ENCODE data around the gene PRICKLE4. TPM values are rescaled to one million over a fixed set of nuclear protein-coding genes. Genes with fewer than 3 reads are reported as not detected.
"Not testable (repeated sequence)": the region's sequence is repeated elsewhere in the genome, so short reads cannot be mapped to it uniquely, and the experiment has no call there.

The PRICKLE4 gene
- total RNA-seq, 3 donors from 2014 or later (not counting 1 experiment from before 2014, with no cell fraction given): not detected

DNA sequence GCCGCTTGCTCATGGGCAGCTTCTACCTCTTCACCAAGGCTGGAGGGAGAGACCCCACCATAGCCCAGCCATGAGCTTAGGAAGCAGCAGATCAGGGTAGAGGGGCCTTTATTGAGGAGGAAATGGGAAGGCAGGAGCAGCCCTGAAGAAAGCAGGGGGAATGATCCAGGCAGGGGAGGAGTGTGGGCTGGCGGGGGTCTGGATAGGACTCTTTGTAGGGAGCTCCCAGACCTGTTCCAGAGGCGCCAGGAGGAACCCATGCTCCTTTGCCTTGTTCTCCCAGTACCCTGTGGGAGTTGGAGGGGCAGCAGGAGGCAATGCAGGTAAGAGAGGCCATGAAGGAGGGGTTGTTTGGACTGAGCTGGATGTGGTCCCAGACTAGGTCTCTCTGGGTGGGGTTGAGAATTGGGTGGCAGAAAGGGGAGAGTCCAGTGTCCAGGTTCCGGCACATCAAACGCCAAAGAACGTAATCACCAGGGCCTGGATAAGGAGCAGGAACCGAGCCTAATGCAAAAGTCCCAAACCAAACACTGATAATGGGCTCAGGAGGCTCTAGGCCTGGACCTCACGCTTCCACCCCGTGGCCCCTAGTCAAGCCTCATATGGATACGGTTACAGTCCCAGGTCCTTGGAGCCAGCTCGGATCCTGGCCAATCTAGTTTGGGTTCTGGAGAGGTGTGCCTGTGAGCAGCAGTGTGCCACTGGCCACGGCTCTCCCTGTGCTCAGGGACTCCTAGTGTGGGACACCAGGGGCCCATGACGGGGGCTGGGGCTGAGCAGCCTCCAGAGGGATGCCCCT is 21.3 kb upstream of the PRICKLE4 start:
- H3K9me3 ChIP-seq (ENCODE audit: control insufficient read depth, insufficient read depth, low read length): no peaks in the 10 kb centered on the region
- WGBS (ENCODE audit: insufficient coverage): 89% methylated on average over 12 of the region's 13 CpGs
- TF ChIP-seq, protein P1, sequence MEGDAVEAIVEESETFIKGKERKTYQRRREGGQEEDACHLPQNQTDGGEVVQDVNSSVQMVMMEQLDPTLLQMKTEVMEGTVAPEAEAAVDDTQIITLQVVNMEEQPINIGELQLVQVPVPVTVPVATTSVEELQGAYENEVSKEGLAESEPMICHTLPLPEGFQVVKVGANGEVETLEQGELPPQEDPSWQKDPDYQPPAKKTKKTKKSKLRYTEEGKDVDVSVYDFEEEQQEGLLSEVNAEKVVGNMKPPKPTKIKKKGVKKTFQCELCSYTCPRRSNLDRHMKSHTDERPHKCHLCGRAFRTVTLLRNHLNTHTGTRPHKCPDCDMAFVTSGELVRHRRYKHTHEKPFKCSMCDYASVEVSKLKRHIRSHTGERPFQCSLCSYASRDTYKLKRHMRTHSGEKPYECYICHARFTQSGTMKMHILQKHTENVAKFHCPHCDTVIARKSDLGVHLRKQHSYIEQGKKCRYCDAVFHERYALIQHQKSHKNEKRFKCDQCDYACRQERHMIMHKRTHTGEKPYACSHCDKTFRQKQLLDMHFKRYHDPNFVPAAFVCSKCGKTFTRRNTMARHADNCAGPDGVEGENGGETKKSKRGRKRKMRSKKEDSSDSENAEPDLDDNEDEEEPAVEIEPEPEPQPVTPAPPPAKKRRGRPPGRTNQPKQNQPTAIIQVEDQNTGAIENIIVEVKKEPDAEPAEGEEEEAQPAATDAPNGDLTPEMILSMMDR (IDR thresholded peaks at IDR 0.05): no peak
- Mint-ChIP-seq H3K4me3 (no peak overlapping the region), H3K27me3 (ENCODE audit: low read depth in 2 of 2) (peaks cover 0 to 4% of the 10 kb centered on the region in 2 donors), H3K27ac (no peak overlapping the region), H3K9me3 (no peaks in the 10 kb centered on the region), H3K36me3 (no peaks in the 10 kb centered on the region), H3K4me1 (no peaks in the 10 kb centered on the region)
- intact Hi-C loops (cut with micrococcal nuclease): no loop called here
- no peak for DNase-seq
- no peaks in the 10 kb centered on the region for H3K36me3 ChIP-seq (ENCODE audit: control insufficient read depth, insufficient read depth, low read length)
- no peak overlapping the region for H3K4me3 ChIP-seq (ENCODE audit: low read length)
- H3K27me3 ChIP-seq (ENCODE audit: control insufficient read depth, insufficient read depth, low read length): no peaks in the 10 kb centered on the region
- ATAC-seq: no peak
- no peak overlapping the region for H3K27ac ChIP-seq (ENCODE audit: low read length)
- no peaks in the 10 kb centered on the region for H3K4me1 ChIP-seq (ENCODE audit: control insufficient read depth, insufficient read depth, low read length)

GRCh38 chr6:41759905-41760579 is 20.5 kb upstream of the PRICKLE4 start:
- Mint-ChIP-seq H3K4me1 (no peaks in the 10 kb centered on the region), H3K27ac (no peak overlapping the region), H3K4me3 (no peak overlapping the region), H3K27me3 (ENCODE audit: low read depth in 2 of 2) (peaks cover 0 to 4% of the 10 kb centered on the region in 2 donors), H3K9me3 (no peaks in the 10 kb centered on the region), H3K36me3 (no peaks in the 10 kb centered on the region)
- Histone ChIP-seq H3K27me3 (ENCODE audit: control insufficient read depth, insufficient read depth, low read length) (no peaks in the 10 kb centered on the region), H3K9me3 (ENCODE audit: control insufficient read depth, insufficient read depth, low read length) (no peaks in the 10 kb centered on the region), H3K4me3 (ENCODE audit: low read length) (no peak overlapping the region), H3K36me3 (ENCODE audit: control insufficient read depth, insufficient read depth, low read length) (no peaks in the 10 kb centered on the region), H3K27ac (ENCODE audit: low read length) (no peak overlapping the region), H3K4me1 (ENCODE audit: control insufficient read depth, insufficient read depth, low read length) (no peaks in the 10 kb centered on the region)
- no peak for DNase-seq
- intact Hi-C loops (cut with micrococcal nuclease): no loop called here
- TF ChIP-seq, protein P1 (IDR thresholded peaks at IDR 0.05): no peak
- 91% methylated on average over 2 of the region's 2 CpGs for WGBS (ENCODE audit: insufficient coverage)
- no peak for ATAC-seq

- peaks cover 4% of the 10 kb centered on the region for H3K4me1 ChIP-seq (ENCODE audit: control insufficient read depth, insufficient read depth, low read length)
- H3K9me3 Mint-ChIP-seq: no peaks in the 10 kb centered on the region
- DNase-seq (no peak), ATAC-seq (no peak)
- no peak overlapping the region for H3K4me3 Mint-ChIP-seq
- no peaks in the 10 kb centered on the region for H3K36me3 Mint-ChIP-seq
- H3K27ac Mint-ChIP-seq: no peak overlapping the region
- no peak overlapping the region for H3K27ac ChIP-seq (ENCODE audit: low read length)
- TF ChIP-seq, protein P1 (IDR thresholded peaks at IDR 0.05): no peak
- peaks cover 0 to 6% of the 10 kb centered on the region in 2 donors for H3K4me1 Mint-ChIP-seq
- H3K27me3 Mint-ChIP-seq (ENCODE audit: low read depth in 2 of 2): peaks cover 0 to 4% of the 10 kb centered on the region in 2 donors
- H3K27me3 ChIP-seq (ENCODE audit: control insufficient read depth, insufficient read depth, low read length): no peaks in the 10 kb centered on the region
- H3K36me3 ChIP-seq (ENCODE audit: control insufficient read depth, insufficient read depth, low read length): no peaks in the 10 kb centered on the region
- H3K9me3 ChIP-seq (ENCODE audit: control insufficient read depth, insufficient read depth, low read length): no peaks in the 10 kb centered on the region
- H3K4me3 ChIP-seq (ENCODE audit: low read length): no peak overlapping the region
- 29% methylated on average over 2 of the region's 2 CpGs for WGBS (ENCODE audit: insufficient coverage)
- intact Hi-C loops (cut with micrococcal nuclease): no loop called here
Observed at GRCh38 chr6:41763470-41763869, 17.1 kb upstream of the PRICKLE4 start.

DNA sequence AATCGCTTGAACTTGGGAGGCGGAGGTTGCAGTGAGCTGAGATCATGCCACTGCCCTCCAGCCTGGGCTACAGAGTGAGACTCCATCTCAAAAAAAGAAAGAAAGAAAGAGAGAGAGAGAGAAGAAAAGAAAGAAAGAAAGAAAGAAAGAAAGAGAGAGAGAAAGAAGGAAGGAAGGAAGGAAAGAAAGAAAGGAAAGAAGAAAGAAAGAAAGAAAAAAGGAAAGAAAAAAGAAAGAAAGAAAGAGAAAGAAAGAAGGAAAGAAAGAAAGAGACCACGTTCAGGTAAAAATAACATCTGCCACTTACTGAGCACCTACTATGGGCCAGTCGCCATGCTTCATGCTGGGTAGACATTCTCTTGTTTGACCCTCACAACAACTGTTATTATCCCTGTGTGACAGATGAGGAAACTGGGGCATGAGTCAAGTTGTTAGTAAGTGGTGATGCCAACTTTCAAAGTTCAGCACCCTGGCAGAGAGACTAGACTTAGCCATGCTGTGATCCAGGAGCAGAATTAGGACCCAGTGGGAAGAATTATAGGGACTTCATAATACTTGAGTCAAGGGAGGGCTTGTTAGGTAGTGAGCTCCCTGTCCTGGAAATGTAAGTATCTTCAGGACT is 14.4 kb upstream of the PRICKLE4 start:
- intact Hi-C loops (cut with micrococcal nuclease); H3K27me3 Mint-ChIP-seq (ENCODE audit: low read depth in 2 of 2); H3K4me3 Mint-ChIP-seq; H3K27me3 ChIP-seq (ENCODE audit: control insufficient read depth, insufficient read depth, low read length); H3K4me1 Mint-ChIP-seq; ATAC-seq; H3K27ac Mint-ChIP-seq; DNase-seq; H3K27ac ChIP-seq (ENCODE audit: low read length); H3K4me3 ChIP-seq (ENCODE audit: low read length); H3K9me3 ChIP-seq (ENCODE audit: control insufficient read depth, insufficient read depth, low read length); H3K9me3 Mint-ChIP-seq; H3K36me3 ChIP-seq (ENCODE audit: control insufficient read depth, insufficient read depth, low read length); H3K36me3 Mint-ChIP-seq: not testable (repeated sequence)
- peaks cover 14% of the 10 kb centered on the region for H3K4me1 ChIP-seq (ENCODE audit: control insufficient read depth, insufficient read depth, low read length)
- WGBS (ENCODE audit: insufficient coverage): 94% methylated on average over 4 of the region's 4 CpGs

Data from natural killer cell (primary cell).